Nucleus accumbens (tissue), 56 donors: ENCODE results near the gene OR2T29.
"Not testable (repeated sequence)": the region's sequence is repeated elsewhere in the genome, so short reads cannot be mapped to it uniquely, and the experiment has no call there.

ENCODE experiments used
- DNase-seq, 56 donors: peaks; one replicate each; lab custom pipeline; 2025; lab: John Stamatoyannopoulos, UW

The OR2T29 gene

GRCh38 chr1:248521856-248522255, 40.7 kb downstream of the OR2T29 start:
- no peak for DNase-seq

- not testable (repeated sequence) for DNase-seq
Measured at GRCh38 chr1:248510217-248510616, 52.4 kb downstream of the OR2T29 start.

GRCh38 chr1:248507773-248508172, 54.8 kb downstream of the OR2T29 start, which contains the start of gene OR2G6:
TSS of gene OR2G6 (plus strand) at chr1:248508073. CDS start at chr1:248521647, 13,574 bp downstream.
- not testable (repeated sequence) for DNase-seq
